Neural crest cell (in vitro differentiated cells): ENCODE results near the gene SORCS2. TPM values are rescaled to one million over a fixed set of nuclear protein-coding genes. Genes with fewer than 3 reads are reported as not detected.

Source experiments
- DNase-seq: peaks from one replicate; pipeline ENCODE4 v3.0.0; 2021; ENCODE audit warnings: low read depth, mixed read lengths, low spot score
- H3K27ac Mint-ChIP-seq: one replicate; pipeline ENCODE4 v1.8.0; 2021; ENCODE audit warnings: mild to moderate bottlenecking, mixed read lengths; ENCODE audit not compliant: unreplicated experiment
- H3K27me3 Mint-ChIP-seq: 2 replicates; pipeline ENCODE4 v1.8.0; 2021; ENCODE audit warnings: low read depth, mild to moderate bottlenecking, mixed read lengths
- H3K36me3 Mint-ChIP-seq: 2 replicates; pipeline ENCODE4 v1.8.0; 2021; ENCODE audit warnings: low read depth, mild to moderate bottlenecking, mixed read lengths
- H3K4me1 Mint-ChIP-seq: 2 replicates; pipeline ENCODE4 v1.8.0; 2021; ENCODE audit warnings: mixed read lengths
- H3K4me3 Mint-ChIP-seq: one replicate; pipeline ENCODE4 v1.8.0; 2021; ENCODE audit warnings: mild to moderate bottlenecking, mixed read lengths
- H3K9me3 Mint-ChIP-seq: 2 replicates; pipeline ENCODE4 v1.8.0; 2021; ENCODE audit warnings: mixed read lengths
- total RNA-seq: library from RNA; stranded (reverse); gene quantifications from 2 replicates; pipeline ENCODE4 v1.2.1, GENCODE V29; 2021
- TF ChIP-seq, protein P1 (sequence below): fragments of 200-600 bp; sonication (generic); conservative IDR thresholded peaks from 2 replicates; pipeline ENCODE4 v1.5.0; 2021; ENCODE audit warnings: antibody characterized with exemption, mild to moderate bottlenecking

Gene SORCS2
- total RNA-seq, 1 donor from 2014 or later = 1.1 TPM

DNA sequence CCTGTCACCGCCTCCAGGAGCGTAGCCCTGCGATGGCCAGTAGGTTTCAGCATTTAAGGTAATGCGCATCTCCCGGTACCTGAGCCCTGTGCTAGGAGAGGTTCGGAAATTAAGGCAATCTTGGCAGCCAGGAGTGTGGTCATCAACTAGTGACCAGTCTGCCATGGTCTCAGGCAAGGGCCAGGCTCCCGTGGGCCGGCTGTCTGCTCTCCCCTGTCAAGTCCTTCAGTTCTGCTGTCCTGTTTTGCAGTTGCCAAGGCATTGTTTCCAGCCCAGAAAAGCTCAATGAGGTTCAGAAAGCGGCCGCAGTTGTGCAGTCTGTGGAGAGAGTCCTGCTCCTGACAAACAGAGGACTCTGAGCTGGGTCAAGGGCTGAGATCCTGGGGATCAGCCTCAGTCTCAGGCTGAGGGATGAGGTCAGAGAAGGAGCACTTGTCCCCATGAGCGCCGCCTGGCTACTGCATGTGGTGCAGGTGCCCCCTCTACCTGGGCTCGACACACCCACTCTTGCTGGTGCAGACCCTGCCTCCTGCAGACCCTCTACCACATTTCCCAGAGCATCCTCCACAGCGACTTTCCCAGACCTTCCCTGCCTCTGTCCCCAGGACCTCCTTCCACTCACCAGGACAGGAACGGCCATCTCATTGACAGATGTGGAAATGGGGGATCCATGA, 295.8 kb downstream of the SORCS2 start:
- no peak for DNase-seq
- H3K27me3 Mint-ChIP-seq = no peaks in the 10 kb centered on the region
- H3K9me3 Mint-ChIP-seq = no peaks in the 10 kb centered on the region
- no peaks in the 10 kb centered on the region for H3K36me3 Mint-ChIP-seq
- no peak overlapping the region for H3K4me3 Mint-ChIP-seq
- H3K27ac Mint-ChIP-seq = no peak overlapping the region
- peaks cover 10% of the 10 kb centered on the region for H3K4me1 Mint-ChIP-seq
- TF ChIP-seq, protein P1, sequence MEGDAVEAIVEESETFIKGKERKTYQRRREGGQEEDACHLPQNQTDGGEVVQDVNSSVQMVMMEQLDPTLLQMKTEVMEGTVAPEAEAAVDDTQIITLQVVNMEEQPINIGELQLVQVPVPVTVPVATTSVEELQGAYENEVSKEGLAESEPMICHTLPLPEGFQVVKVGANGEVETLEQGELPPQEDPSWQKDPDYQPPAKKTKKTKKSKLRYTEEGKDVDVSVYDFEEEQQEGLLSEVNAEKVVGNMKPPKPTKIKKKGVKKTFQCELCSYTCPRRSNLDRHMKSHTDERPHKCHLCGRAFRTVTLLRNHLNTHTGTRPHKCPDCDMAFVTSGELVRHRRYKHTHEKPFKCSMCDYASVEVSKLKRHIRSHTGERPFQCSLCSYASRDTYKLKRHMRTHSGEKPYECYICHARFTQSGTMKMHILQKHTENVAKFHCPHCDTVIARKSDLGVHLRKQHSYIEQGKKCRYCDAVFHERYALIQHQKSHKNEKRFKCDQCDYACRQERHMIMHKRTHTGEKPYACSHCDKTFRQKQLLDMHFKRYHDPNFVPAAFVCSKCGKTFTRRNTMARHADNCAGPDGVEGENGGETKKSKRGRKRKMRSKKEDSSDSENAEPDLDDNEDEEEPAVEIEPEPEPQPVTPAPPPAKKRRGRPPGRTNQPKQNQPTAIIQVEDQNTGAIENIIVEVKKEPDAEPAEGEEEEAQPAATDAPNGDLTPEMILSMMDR = no peak

DNA sequence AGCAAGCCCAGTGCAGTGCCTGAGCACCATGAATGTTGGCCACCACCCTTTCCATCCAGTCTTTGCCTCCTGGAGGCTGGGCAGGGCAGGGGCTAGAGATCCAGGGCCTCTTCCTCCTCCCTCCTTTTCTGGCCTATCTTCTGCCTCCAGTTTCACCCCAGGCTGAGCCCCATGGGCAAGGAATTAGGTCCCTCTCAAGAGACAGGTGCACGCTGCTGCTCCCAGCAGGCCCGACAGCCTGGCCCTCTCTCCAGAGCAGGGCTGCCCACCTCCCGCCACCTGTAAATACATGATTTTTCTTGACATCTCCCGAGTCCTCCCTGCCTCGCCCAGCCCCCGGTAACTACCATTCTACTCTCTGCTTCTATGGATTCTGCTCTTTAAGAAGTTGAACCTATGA, 299.6 kb downstream of the SORCS2 start:
- DNase-seq = no peak
- Mint-ChIP-seq H3K4me3 (no peak overlapping the region), H3K27me3 (no peaks in the 10 kb centered on the region), H3K36me3 (no peaks in the 10 kb centered on the region), H3K27ac (no peak overlapping the region), H3K9me3 (no peaks in the 10 kb centered on the region), H3K4me1 (peaks cover 16% of the 10 kb centered on the region)
- TF ChIP-seq, protein P1 = no peak

DNA sequence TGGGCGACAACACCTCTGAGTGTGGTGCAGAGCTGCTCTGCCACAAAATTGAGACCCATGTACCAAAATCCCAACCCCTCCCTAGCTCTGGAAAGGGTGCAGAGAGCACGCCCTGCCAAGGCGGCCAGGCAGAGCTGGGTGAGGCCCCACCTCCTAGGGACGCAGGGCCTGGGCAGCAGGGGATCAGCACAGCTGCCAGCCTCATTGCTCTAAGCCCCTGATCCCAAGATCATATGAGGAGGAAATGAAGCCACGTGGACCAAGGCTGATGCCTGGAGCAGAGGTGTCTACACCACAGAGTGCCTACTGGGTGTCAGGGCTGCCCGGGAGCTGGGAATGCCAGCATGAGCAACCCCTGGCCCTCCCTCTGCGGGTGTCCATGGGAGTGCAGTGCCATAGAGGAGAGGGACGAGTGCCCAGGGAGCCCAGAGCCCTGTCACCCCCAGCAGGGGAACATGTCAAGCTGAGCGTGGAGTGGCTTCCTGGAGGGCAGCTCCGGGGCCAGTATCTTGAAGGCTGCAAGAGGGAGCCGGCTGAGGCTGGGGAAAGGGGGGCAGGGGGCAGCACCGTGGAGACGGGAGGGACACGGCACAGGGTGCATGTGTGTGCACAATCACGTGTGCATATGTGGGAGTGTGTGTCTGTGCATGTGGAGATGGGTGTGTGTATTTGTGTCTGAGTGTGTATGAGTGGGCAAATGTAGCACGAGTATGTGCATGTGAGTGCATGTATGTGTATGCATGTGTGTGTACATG, 306.3 kb downstream of the SORCS2 start:
- DNase-seq = no peak
- no peaks in the 10 kb centered on the region for H3K27me3 Mint-ChIP-seq
- H3K4me3 Mint-ChIP-seq = no peak overlapping the region
- no peaks in the 10 kb centered on the region for H3K36me3 Mint-ChIP-seq
- H3K27ac Mint-ChIP-seq = no peak overlapping the region
- peaks cover 11% of the 10 kb centered on the region for H3K4me1 Mint-ChIP-seq
- no peaks in the 10 kb centered on the region for H3K9me3 Mint-ChIP-seq
- TF ChIP-seq, protein P1 = no peak

DNA sequence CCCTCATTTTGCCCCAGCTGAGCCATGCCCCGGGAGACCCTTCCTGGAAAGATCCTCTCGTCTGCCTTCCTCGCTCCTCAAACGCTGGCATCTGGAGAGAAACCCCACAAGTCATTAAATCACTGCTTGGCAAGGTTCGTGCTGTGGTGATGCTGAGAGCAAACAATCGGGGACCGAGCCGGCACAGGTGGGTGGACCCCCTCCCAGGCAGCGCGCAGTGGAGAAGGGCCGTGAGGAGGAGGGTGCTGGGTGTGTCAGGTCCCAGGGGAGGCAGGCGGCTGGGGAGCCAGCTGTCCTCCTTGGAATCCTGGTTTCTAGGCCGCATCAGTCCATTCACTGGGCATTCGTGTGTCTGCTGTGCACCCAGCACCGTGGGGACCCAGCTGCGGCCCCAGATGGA, 307.3 kb downstream of the SORCS2 start:
- TF ChIP-seq, protein P1 = no peak
- no peaks in the 10 kb centered on the region for H3K9me3 Mint-ChIP-seq
- H3K4me1 Mint-ChIP-seq = peaks cover 18% of the 10 kb centered on the region
- H3K36me3 Mint-ChIP-seq = no peaks in the 10 kb centered on the region
- no peak for DNase-seq
- H3K27ac Mint-ChIP-seq = no peak overlapping the region
- H3K4me3 Mint-ChIP-seq = no peak overlapping the region
- no peaks in the 10 kb centered on the region for H3K27me3 Mint-ChIP-seq

DNA sequence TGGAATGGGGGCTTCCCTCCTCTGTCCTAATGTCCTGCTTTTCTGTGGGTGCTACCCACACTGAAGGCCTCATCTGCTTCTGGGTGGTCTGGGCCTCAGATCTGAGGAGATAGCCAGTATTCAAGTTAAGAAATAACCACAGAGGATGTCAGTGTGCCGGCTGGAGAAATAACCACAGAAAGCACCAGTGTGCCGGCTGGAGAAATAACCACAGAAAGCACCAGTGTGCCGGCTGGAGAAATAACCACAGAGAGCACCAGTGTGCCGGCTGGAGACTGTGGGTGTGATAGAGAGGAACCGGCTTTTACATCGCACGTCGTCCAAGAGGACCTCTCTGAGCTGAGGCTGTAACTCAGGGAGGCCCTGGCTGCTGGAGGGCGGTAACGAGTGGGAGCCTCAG, 308.1 kb downstream of the SORCS2 start:
- H3K9me3 Mint-ChIP-seq = no peaks in the 10 kb centered on the region
- peaks cover 22% of the 10 kb centered on the region for H3K4me1 Mint-ChIP-seq
- peak overlapping the region; percentile 67 for H3K27ac Mint-ChIP-seq
- no peak overlapping the region for H3K4me3 Mint-ChIP-seq
- no peaks in the 10 kb centered on the region for H3K36me3 Mint-ChIP-seq
- TF ChIP-seq, protein P1 = no peak
- H3K27me3 Mint-ChIP-seq = no peaks in the 10 kb centered on the region
- DNase-seq = no peak
